ENCODE results near the gene ARPC1B.
"Not testable (repeated sequence)": the region's sequence is repeated elsewhere in the genome, so short reads cannot be mapped to it uniquely, and the experiment has no call there.

ARPC1B gene

DNA sequence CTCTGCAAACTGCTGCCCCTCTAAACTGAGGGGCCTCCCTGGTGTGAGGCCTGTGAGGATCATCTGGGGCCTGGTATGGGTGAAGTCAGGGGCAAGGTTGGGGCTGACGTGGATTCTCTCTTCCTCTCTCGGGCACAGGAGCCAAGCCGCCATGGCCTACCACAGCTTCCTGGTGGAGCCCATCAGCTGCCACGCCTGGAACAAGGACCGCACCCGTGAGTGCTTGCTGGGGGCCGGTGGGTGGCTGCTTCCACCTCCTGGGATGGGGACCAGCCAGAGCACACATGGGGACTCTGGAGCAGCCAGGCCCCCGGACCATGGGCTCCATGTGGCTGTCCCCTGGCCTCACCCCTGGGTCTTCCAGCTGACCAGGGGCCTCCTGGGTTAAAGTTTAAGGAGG is 11.0 kb downstream of the ARPC1B start:
- H3K4me3 ChIP-seq (ENCODE audit: low read length): no peak overlapping the region
- no peak for DNase-seq (ENCODE audit: low read depth)
- TF ChIP-seq, protein P1, sequence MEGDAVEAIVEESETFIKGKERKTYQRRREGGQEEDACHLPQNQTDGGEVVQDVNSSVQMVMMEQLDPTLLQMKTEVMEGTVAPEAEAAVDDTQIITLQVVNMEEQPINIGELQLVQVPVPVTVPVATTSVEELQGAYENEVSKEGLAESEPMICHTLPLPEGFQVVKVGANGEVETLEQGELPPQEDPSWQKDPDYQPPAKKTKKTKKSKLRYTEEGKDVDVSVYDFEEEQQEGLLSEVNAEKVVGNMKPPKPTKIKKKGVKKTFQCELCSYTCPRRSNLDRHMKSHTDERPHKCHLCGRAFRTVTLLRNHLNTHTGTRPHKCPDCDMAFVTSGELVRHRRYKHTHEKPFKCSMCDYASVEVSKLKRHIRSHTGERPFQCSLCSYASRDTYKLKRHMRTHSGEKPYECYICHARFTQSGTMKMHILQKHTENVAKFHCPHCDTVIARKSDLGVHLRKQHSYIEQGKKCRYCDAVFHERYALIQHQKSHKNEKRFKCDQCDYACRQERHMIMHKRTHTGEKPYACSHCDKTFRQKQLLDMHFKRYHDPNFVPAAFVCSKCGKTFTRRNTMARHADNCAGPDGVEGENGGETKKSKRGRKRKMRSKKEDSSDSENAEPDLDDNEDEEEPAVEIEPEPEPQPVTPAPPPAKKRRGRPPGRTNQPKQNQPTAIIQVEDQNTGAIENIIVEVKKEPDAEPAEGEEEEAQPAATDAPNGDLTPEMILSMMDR (conservative IDR thresholded peaks at IDR 0.05; ENCODE audit: low read length): no peak

DNA sequence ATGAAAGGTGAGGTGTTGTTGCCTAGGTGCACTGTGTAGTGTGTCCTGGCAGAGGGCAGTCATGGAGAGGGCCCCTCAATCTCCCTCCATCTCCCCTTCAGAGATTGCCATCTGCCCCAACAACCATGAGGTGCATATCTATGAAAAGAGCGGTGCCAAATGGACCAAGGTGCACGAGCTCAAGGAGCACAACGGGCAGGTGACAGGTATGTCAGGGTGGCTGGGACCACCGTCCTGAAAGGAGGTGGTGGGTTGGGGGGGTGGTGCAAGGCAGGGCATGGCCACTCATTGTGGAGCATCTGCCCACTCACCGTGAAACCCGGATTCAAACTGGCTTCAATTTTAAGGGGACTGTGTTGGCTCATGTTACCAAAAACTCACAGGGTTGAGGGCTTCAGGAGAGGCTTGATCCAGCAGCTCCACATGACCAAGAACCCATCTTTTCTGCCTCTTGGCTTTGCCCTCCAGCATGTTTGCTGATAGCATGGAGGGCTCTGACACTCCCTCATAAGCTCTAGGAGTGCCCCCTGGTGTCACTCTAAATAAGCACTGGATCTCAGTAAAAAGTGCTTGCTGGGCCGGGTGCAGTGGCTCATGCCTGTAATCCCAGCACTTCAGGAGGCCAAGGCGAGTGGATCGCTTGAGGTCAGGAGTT is 12.2 kb downstream of the ARPC1B start:
- peak; percentile 41 for DNase-seq (ENCODE audit: low read depth)
- no peak overlapping the region for H3K4me3 ChIP-seq (ENCODE audit: low read length)
- TF ChIP-seq, protein P1 (conservative IDR thresholded peaks at IDR 0.05; ENCODE audit: low read length): peak; percentile 41

DNA sequence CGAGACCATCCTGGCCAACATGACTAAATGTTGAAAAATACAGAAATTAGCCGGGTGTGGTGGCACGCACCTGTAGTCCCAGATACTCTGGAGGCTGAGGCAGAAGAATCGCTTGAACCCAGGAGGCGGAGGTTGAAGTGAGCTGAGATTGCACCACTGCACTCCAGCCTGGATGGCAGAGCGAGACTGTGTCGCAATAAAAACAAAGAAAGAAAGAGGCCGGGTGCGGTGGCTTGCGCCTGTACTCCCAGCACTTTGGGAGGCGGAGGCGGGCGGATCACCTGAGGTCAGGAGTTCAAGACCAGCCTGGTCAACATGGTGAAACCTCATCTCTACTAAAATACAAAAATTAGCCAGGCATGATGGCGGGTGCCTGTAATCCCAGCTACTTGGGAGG is 12.7 kb downstream of the ARPC1B start:
- not testable (repeated sequence) for DNase-seq (ENCODE audit: low read depth); H3K4me3 ChIP-seq (ENCODE audit: low read length)

DNA sequence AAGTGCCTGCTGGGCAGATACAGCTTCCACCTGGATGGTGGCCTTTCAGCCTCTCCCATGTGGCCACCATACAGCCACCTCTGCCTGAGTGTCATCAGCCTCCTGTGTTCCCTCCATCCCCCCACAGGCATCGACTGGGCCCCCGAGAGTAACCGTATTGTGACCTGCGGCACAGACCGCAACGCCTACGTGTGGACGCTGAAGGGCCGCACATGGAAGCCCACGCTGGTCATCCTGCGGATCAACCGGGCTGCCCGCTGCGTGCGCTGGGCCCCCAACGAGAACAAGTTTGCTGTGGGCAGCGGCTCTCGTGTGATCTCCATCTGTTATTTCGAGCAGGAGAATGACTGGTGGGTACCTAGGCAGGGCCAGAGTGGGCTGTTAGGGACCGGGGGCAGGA is 13.4 kb downstream of the ARPC1B start:
- H3K4me3 ChIP-seq (ENCODE audit: low read length): no peak overlapping the region
- TF ChIP-seq, protein P1 (conservative IDR thresholded peaks at IDR 0.05; ENCODE audit: low read length): no peak
- DNase-seq (ENCODE audit: low read depth): no peak

DNA sequence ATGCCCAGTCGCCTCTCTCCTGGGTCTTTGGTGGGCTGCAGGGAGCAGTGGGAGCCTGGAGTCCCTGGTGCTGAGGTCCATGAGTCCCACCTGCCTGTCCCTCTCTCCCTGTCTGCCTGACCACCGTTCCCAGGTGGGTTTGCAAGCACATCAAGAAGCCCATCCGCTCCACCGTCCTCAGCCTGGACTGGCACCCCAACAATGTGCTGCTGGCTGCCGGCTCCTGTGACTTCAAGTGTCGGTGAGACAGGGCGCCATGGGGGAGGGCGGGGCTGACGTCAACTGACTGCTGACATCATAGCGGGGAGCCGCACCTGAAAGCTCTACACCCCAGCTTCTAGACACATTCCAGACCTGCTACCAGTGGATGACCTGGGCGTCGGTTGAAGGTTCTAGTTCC is 15.2 kb downstream of the ARPC1B start:
- no peak overlapping the region for H3K4me3 ChIP-seq (ENCODE audit: low read length)
- TF ChIP-seq, protein P1 (conservative IDR thresholded peaks at IDR 0.05; ENCODE audit: low read length): no peak
- DNase-seq (ENCODE audit: low read depth): no peak

DNA sequence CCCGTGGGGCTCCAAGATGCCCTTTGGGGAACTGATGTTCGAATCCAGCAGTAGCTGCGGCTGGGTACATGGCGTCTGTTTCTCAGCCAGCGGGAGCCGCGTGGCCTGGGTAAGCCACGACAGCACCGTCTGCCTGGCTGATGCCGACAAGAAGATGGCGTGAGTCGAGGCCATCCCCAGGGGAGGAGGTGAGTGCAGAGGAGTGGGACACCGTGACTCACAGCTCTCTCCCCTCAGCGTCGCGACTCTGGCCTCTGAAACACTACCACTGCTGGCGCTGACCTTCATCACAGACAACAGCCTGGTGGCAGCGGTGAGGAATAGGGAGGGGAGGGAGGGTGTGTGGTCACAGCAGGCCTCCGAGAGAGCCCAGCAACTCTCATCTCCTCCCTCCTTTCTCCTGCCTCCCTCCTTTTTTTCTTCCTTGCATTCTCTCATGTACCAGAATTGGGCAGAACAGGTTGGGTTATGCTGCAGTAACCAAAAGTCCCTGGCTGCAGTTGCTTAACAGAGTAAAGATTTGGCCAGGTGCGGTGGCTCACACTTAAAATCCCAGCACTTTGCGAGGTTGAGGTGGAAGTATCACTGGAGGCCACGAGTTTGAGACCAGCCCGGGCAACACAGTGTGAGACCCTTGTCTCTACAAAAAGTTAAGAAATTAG is 16.5 kb downstream of the ARPC1B start:
- H3K4me3 ChIP-seq (ENCODE audit: low read length): no peak overlapping the region
- TF ChIP-seq, protein P1 (conservative IDR thresholded peaks at IDR 0.05; ENCODE audit: low read length): no peak
- DNase-seq (ENCODE audit: low read depth): no peak

DNA sequence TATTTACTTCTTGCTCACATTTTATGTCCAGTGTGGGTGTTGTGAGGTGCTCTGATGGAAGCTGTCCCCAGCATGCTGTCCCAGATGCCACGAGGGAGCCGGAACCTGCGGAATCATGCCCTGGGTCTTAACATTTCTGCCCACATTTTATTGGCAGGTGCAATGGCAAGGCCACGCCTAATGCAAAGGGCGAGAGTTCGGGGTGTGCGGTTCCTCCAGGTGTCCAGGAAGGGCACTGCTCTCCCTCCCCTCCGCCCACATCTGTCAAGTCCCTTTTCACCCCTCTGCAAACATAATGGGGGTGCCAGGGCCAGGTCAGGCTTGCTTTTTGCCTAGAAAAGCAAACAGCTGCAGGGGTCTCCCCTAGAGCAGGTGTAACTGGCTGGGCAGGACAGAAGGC is 17.5 kb downstream of the ARPC1B start:
- no peak overlapping the region for H3K4me3 ChIP-seq (ENCODE audit: low read length)
- TF ChIP-seq, protein P1 (conservative IDR thresholded peaks at IDR 0.05; ENCODE audit: low read length): no peak
- DNase-seq (ENCODE audit: low read depth): no peak
